ENCODE measurements around the gene BDH1.

DNA sequence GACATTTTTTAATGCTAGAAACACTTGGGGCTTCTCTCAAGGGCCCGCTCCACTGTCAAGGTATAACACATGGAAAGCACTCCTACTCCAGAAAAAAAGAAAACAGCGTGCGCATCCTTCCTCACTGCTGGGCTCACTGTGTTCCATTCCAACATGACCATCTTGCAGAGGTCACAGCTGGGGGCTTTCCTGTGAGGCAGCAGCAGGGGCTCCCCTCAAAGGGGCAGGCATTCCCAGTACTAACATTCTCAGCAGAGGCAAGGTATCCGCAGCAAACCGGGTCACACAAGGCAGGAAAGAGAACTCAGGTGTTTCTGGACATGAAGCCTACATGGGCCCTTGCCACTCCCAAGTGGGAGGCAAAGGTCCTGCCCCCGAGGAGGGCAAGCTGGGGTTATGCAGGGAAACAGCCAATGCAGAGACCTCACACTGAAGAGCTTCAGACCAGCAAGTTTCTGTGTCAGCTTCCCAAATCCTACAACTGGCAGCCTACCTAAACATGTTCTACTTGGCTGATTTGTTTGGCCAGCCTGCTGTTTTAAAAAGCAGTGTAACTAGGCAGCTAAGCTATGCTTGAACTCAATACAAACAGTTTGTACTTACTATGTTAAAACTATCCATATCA, 6.4 kb downstream of the BDH1 start:
- TF ChIP-seq, protein P1, sequence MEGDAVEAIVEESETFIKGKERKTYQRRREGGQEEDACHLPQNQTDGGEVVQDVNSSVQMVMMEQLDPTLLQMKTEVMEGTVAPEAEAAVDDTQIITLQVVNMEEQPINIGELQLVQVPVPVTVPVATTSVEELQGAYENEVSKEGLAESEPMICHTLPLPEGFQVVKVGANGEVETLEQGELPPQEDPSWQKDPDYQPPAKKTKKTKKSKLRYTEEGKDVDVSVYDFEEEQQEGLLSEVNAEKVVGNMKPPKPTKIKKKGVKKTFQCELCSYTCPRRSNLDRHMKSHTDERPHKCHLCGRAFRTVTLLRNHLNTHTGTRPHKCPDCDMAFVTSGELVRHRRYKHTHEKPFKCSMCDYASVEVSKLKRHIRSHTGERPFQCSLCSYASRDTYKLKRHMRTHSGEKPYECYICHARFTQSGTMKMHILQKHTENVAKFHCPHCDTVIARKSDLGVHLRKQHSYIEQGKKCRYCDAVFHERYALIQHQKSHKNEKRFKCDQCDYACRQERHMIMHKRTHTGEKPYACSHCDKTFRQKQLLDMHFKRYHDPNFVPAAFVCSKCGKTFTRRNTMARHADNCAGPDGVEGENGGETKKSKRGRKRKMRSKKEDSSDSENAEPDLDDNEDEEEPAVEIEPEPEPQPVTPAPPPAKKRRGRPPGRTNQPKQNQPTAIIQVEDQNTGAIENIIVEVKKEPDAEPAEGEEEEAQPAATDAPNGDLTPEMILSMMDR (optimal IDR thresholded peaks at IDR 0.05 in 1 of 3, IDR thresholded peaks at IDR 0.05 in 1 of 3, conservative IDR thresholded peaks at IDR 0.05 in 1 of 3; ENCODE audit: extremely low read depth in 1 of 3, insufficient read depth in 2 of 3, low read length in 3 of 3): no peak
- TF ChIP-seq EZH2 (IDR thresholded peaks at IDR 0.05; ENCODE audit: low read length): no peak
